Islet of Langerhans (tissue), 1 donor: Measurements from ENCODE around the gene DCTN1.
A peak's percentile ranks its signal among the peaks of the same experiment; 100 is the strongest.

Source experiments
- FAIRE-seq: peaks from one replicate; lab custom pipeline; 2011; peaks lifted over from hg19 to GRCh38; lab: Jason Lieb, UNC

The DCTN1 gene

DNA sequence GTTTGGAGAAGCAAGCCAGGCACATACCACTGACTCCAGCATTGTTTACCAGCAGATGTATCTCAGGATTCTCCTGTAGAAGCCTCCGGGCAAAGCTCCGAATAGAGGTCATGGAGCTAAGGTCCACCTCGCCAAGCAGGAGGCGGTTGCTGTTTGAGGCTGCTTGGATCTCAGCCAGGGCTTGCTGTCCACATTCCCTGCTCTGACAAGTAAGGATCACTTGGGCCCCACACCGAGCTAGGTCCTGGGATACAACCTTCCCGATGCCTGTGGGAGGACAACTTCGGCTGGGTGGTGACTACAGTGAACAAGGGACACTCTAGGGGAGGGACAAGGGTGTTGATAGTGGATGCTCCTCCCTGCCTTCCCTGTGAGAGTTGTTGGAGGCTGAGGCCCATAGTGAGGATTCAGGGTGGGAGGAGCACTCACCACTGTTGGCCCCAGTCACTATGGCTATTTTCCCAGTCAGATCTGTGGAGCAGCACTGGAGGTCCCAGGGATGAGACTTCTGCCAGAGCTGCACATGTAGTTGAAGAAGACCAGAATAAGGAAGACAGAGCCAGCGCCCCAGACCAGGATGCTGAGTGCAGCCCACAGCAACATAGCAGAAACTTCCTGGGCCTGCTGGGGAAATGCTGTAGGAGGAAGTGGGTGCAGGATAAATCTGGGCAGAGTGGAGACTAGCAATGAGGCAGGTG, 33.0 kb upstream of the DCTN1 start:
- no peak for FAIRE-seq

DNA sequence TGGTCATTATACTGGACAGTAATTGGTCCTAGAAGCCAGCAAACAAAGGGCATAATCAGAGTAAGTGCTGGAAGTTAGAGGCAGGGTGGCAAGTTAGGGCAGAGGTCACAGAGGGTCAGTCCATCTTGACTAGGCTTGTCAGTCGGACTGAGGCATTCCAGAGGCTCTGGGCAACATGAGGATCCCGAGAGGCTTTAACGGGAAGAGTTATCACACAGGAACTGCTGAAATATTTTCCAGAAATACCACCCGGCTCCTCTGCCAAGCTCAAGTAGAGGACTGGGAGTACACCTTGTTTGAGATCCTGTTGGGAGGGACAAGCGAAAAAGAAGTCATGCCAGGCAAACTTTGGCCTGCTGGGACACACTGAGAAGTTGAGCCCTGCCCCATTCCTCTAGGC, 27.6 kb upstream of the DCTN1 start:
- FAIRE-seq, result no peak

- no peak for FAIRE-seq
Measured at GRCh38 chr2:74406035-74406434, 25.9 kb upstream of the DCTN1 start.

DNA sequence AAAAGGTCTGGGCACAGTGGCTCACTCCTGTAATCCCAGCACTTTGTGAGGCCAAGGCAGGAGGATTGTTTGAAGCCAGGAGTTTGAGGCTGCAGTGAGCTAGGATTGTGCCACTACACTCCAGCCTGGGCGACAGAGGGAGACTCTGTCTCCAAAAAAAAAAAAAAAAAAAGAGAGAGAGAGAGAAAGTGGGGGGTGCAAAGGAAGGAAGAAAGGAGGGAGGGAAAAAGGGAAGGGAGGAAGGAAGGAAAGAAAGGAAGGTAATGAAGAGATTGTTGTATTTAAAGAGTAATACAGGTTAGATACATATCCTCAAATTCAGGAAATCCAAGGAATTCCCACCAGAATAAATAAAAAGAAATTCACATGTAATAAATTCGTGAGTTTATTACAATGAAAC, 21.8 kb upstream of the DCTN1 start:
- FAIRE-seq, result no peak

- no peak for FAIRE-seq
Measured at GRCh38 chr2:74399785-74400184, 19.7 kb upstream of the DCTN1 start.

DNA sequence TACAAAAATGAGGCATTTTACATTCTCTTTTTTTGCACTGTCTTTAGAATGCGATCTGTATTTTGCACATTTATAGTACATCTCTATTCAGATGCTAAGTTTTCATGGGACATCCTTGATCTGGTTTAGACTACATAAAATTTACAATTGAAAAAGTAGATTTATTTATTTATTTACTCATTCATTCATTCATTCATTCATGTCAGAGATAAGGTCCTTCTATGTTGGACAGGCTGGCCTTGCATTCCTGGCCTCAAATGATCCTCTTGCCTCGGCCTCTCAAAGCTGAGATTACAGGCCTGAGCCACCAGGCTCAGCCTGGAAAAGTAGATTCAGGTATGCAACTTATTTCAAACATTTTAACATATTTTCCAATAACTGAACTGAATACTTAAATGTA, 16.0 kb upstream of the DCTN1 start:
- no peak for FAIRE-seq

GRCh38 chr2:74393525-74393924, 13.4 kb upstream of the DCTN1 start:
- no peak for FAIRE-seq

DNA sequence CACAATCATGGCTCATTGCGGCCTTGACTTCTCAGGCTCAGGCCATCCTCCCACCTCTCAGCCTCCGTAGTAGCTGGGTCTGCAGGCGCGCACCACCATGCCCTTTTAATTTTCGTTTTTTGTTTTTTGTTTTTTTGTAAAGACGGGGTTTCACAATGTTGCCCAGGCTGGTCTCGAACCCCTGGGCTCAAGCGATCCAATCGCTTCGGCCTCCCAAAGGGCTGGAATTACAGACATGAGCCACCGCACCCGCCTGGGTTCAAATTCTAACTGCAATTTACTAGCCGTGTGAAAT, 12.3 kb upstream of the DCTN1 start:
- FAIRE-seq, result no peak

DNA sequence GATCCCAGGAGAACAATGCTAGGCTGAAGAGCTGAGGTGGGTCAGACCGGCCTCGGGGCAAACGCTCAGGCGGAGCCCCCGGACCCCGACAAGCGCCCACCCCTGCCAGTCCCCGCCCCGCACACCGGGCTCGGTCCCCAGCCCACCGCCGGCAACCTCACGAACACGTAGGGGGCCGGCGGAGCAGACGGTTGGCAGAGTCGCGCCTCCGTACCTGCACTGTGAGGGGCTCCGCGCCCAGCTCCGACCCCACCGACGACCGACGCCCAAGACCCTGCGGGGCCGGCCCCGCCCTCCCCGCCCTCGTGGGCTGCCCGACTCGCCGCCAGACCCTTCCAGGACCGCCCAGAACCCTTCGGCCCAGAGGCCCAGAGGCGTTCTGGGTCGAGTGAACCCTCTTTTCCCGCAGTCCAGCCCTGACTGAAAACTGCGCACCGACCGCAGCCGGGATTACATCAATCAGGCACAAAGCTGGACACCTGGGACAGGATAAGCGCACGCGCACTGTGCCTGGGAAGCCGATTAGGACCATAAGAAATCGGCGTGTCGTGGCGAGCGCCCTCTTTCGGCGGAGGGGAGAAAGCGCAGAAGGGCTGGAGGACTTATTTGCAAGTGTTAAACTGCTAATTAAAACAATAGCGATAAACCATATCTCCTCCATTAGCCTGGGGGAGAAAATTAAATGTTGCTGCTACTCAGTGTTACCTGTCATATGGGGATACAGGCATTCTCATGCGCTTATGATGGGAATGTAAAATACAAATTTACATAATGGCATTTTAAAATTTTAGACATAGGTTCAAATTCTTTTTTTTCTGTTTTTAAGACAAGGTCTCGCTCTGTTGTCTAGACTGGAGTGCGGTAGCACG, 11.7 kb upstream of the DCTN1 start:
- FAIRE-seq, result no peak

DNA sequence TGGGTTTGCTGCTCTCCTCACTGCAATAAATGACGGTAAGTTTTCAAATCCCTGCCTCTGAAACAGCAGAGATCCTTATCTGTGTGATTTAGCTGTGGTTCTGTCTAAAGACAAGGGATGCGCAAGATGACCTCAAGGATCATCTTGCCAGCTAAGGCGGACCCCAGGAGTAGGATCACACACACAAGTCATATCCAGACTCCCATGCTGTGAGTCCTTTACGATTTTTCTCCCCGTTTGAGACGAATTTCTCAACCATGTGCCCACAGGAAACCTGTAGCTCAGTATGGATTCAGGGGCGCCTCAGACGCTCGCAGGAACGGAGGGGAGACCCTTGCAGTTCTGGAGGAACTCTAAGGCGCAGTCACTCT, 11.1 kb upstream of the DCTN1 start:
- no peak for FAIRE-seq

- no peak for FAIRE-seq
Measured at GRCh38 chr2:74390606-74391005, 10.5 kb upstream of the DCTN1 start.

DNA sequence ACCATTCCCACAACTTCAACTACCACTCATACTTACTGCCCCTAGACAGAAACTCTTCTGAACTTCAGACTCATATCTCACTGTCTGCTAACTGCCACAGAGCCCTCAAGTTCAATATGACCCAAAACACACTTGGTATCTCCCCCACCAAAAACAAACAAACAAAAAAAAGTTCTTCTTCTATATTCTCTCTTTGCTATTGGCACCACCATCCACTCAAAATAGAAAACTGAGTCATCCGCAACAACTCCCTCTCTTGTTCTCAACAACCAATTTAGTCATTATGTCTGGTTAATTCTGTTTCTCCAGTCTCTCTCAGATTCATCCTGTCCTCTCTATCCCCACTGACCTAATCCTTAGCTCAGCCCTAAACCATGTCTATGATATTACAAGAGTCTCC, 7.2 kb upstream of the DCTN1 start:
- FAIRE-seq, result no peak

- no peak for FAIRE-seq
Measured at GRCh38 chr2:74385396-74385795, 5.3 kb upstream of the DCTN1 start.

GRCh38 chr2:74384051-74384450, 3.9 kb upstream of the DCTN1 start:
- FAIRE-seq, result no peak

DNA sequence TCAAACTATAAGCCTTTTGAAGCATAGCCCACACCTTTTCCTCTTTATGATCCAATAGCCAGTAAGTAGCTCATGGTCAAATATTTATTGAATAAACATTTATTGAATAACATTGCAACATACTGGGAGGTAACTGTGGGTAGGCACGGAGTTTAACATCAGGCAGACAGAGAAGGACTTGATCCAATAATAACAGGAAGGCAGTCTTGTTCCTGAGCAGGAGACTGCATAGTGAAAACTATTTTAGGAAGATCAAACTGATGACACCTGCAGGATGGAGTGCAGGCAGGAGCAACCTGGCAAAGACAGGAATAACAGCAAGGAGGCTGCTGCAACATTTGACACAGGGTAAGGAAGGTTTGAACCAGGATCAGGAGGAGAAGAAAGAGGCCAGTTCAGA, 3.1 kb upstream of the DCTN1 start:
- no peak for FAIRE-seq

DNA sequence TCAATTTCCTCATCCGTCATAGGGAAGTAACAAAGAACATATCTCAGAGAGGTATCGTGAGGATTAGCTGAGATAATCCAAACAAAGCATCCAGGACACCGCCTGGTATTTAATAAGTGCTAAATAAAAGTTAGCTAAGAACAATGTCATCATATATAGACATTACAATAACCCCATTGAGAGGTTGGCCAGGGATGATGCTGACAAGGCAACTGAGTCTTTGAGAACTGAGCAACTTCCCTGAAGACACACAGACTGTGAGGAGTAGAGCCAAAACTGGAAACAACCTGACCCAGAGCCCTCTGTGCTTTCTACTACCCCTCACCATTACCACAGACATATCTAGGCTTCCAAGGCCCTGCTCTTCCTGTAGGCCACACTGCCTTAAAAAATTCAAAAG, 1.6 kb upstream of the DCTN1 start:
- no peak for FAIRE-seq

- FAIRE-seq, result no peak
Measured at GRCh38 chr2:74378007-74378406, 2.1 kb downstream of the DCTN1 start.

- no peak for FAIRE-seq
Measured at GRCh38 chr2:74375838-74376237, 4.3 kb downstream of the DCTN1 start.

- FAIRE-seq, result peak; percentile 81
Measured at GRCh38 chr2:74374509-74375205, 5.5 kb downstream of the DCTN1 start.

GRCh38 chr2:74373985-74374384, 6.1 kb downstream of the DCTN1 start:
- no peak for FAIRE-seq

- no peak for FAIRE-seq
Measured at GRCh38 chr2:74373221-74373676, 6.9 kb downstream of the DCTN1 start.

DNA sequence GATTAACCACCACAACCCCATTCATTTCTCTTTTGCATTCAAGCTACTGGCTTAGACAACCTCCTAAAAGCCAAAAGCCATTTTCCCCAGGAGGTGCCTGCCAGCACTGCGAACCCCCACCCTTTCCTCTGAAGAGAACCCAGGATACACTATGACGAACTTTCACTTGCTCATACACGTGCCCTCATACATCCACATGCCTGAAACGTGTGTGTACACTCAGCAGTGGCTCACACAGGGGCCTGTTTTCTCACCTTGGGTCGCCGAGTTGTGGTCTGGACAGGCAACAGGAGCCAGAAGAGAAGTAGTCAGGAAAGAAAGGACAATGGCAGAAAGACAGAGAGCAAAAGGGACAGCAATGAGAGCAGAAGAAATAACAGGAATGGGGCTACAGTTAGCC, 7.4 kb downstream of the DCTN1 start:
- no peak for FAIRE-seq

- FAIRE-seq, result no peak
Measured at GRCh38 chr2:74371421-74371820, 8.7 kb downstream of the DCTN1 start.
